HepG2 (cell line): Measurements from ENCODE around the gene LAPTM4A. TPM values are rescaled to one million over a fixed set of nuclear protein-coding genes. Genes with fewer than 3 reads are reported as not detected.
A peak's percentile ranks its signal among the peaks of the same experiment; 100 is the strongest.

Source experiments
- ETV6 ChIP-seq: sonication (generic); formaldehyde crosslinking; conservative IDR thresholded peaks from 2 replicates; pipeline ENCODE4 v1.4.0; 2020; ENCODE audit warnings: missing genetic modification reagents
- EZH2 ChIP-seq: conservative IDR thresholded peaks from 2 replicates; pipeline ENCODE4 v1.6.1; 2012; ENCODE audit warnings: mild to moderate bottlenecking, low read depth, low read length, moderate library complexity
- FUBP1 ChIP-seq: sonication (generic); formaldehyde crosslinking; IDR thresholded peaks from 2 replicates; pipeline ENCODE4 v1.5.1; 2020; ENCODE audit warnings: missing genetic modification reagents, mild to moderate bottlenecking, borderline replicate concordance
- GZF1 ChIP-seq: sonication (generic); formaldehyde crosslinking; IDR thresholded peaks from 2 replicates; pipeline ENCODE4 v1.5.1; 2020; ENCODE audit warnings: mild to moderate bottlenecking, missing genetic modification reagents
- IKZF1 ChIP-seq: fragments of 450-650 bp; IDR thresholded peaks from 2 replicates; pipeline ENCODE4 v1.7.1; 2016
- MAF1 ChIP-seq: sonication (generic); formaldehyde crosslinking; IDR thresholded peaks from 2 replicates; pipeline ENCODE4 v1.5.0; 2020; ENCODE audit warnings: missing genetic modification reagents, borderline replicate concordance
- MLLT10 ChIP-seq: sonication (generic); formaldehyde crosslinking; IDR thresholded peaks from 2 replicates; pipeline ENCODE4 v1.4.0; 2020; ENCODE audit warnings: missing genetic modification reagents
- RARA ChIP-seq: IDR thresholded peaks from 2 replicates; pipeline ENCODE4 v1.6.1; 2016; ENCODE audit warnings: missing genetic modification reagents, missing compliant biosample characterization
- REL ChIP-seq: sonication (generic); formaldehyde crosslinking; conservative IDR thresholded peaks from 2 replicates; pipeline ENCODE4 v1.8.0; 2022; ENCODE audit warnings: mild to moderate bottlenecking, missing genetic modification reagents, moderate library complexity
- SIN3B ChIP-seq: fragments of 150-350 bp; IDR thresholded peaks from 2 replicates; pipeline ENCODE4 v1.6.1; 2014; ENCODE audit warnings: low read length
- TCF7 ChIP-seq: sonication (generic); IDR thresholded peaks from 2 replicates; pipeline ENCODE4 v1.6.1; 2016; ENCODE audit warnings: antibody characterized with exemption, low read depth
- TCF7L2 ChIP-seq: IDR thresholded peaks from 2 replicates; pipeline ENCODE4 v1.6.1; 2011; ENCODE audit warnings: mild to moderate bottlenecking, low read depth, low read length, moderate library complexity
- ZBTB44 ChIP-seq: sonication (generic); formaldehyde crosslinking; IDR thresholded peaks from 2 replicates; pipeline ENCODE4 v1.4.0; 2020; ENCODE audit warnings: missing genetic modification reagents
- ZC3H4 ChIP-seq: sonication (generic); formaldehyde crosslinking; IDR thresholded peaks from 2 replicates; pipeline ENCODE4 v1.4.0; 2020; ENCODE audit warnings: missing genetic modification reagents, borderline replicate concordance
- ZFX ChIP-seq: sonication (generic); formaldehyde crosslinking; IDR thresholded peaks from 2 replicates; pipeline ENCODE4 v1.4.0; 2020; ENCODE audit warnings: mild to moderate bottlenecking, low read depth, missing genetic modification reagents, moderate library complexity
- ZNF136 ChIP-seq: sonication (generic); formaldehyde crosslinking; IDR thresholded peaks from 2 replicates; pipeline ENCODE4 v1.8.1; 2022; ENCODE audit warnings: low read depth, mild to moderate bottlenecking, moderate library complexity, missing genetic modification reagents
- ZNF260 ChIP-seq: sonication (generic); formaldehyde crosslinking; IDR thresholded peaks from 2 replicates; pipeline ENCODE4 v1.4.0; 2020; ENCODE audit warnings: missing genetic modification reagents, low read depth, mild to moderate bottlenecking, borderline replicate concordance
- ZNF44 ChIP-seq: sonication (generic); formaldehyde crosslinking; IDR thresholded peaks from 2 replicates; pipeline ENCODE4 v1.5.1; 2020; ENCODE audit warnings: mild to moderate bottlenecking, missing genetic modification reagents
- ZNF530 ChIP-seq: sonication (generic); formaldehyde crosslinking; IDR thresholded peaks from 2 replicates; pipeline ENCODE4 v1.5.0; 2020; ENCODE audit warnings: low read depth, mild to moderate bottlenecking, missing genetic modification reagents
- ZNF556 ChIP-seq: sonication (generic); formaldehyde crosslinking; IDR thresholded peaks from 2 replicates; pipeline ENCODE4 v1.4.0; 2020; ENCODE audit warnings: mild to moderate bottlenecking, missing genetic modification reagents, borderline replicate concordance
- ZNF609 ChIP-seq: sonication (generic); formaldehyde crosslinking; IDR thresholded peaks from 2 replicates; pipeline ENCODE4 v1.4.0; 2020; ENCODE audit warnings: mild to moderate bottlenecking, missing genetic modification reagents, borderline replicate concordance
- ZNF672 ChIP-seq: sonication (generic); formaldehyde crosslinking; IDR thresholded peaks from 2 replicates; pipeline ENCODE4 v1.8.1; 2022; ENCODE audit warnings: missing genetic modification reagents
- polyA plus RNA-seq, 8 experiments: library from polyadenylated mRNA; depleted of rRNA in 3 of 8; stranded (reverse) in 7 of 8; unstranded in 1 of 8; fragments of >200 nt; fragmentation: Illumina TruSeq in 4 of 8; extraction: Trizol in 4 of 8; gene quantifications; 2 replicates each; pipeline versions ENCODE4 v1.2.1 to v1.2.3, GENCODE V29; 2011 to 2016; ENCODE audit warnings: low read depth in 4 of 8, missing spikeins in 1 of 8, mixed read lengths in 1 of 8; ENCODE audit not compliant: insufficient read depth in 1 of 8
- total RNA-seq, 5 experiments: library from RNA; depleted of rRNA; stranded (reverse); fragments of >200 nt; fragmentation: Illumina TruSeq; extraction: Trizol; gene quantifications; 2 replicates each; pipeline ENCODE4 v1.2.3, GENCODE V29; 2016; ENCODE audit warnings: low read depth in 1 of 5

Gene LAPTM4A
- total and polyA plus RNA-seq, 2 of the 13 experiments (the other 11 are each of a cell fraction or from before 2014, with no cell fraction given), result 116 to 558 TPM

- TF ChIP-seq ZNF136 (CRISPR knock-in tag), result peak; percentile 72; the same call in 1 of the 2 replicates
- peak; percentile 89 for TF ChIP-seq RARA
- TF ChIP-seq FUBP1 (CRISPR knock-in tag), result 0 out of 2 replicates have a peak, but pooled peaks have one; percentile 59
- peak; percentile 64; the same call in 1 of the 2 replicates for TF ChIP-seq TCF7
- TF ChIP-seq IKZF1, result no peak
- 0 out of 2 replicates have a peak, but pooled peaks have one; percentile 24 for TF ChIP-seq ZNF44 (CRISPR knock-in tag)
- peak; percentile 73; the same call in 1 of the 2 replicates for TF ChIP-seq ZNF556 (CRISPR knock-in tag)
- no peak for TF ChIP-seq EZH2
- TF ChIP-seq ZFX (CRISPR knock-in tag), result peak; percentile 58
- peak; percentile 54; the same call in 1 of the 2 replicates for TF ChIP-seq SIN3B
- TF ChIP-seq ZNF609 (CRISPR knock-in tag), result peak; percentile 79; the same call in 1 of the 2 replicates
- TF ChIP-seq GZF1 (CRISPR knock-in tag), result no peak
- TF ChIP-seq ZC3H4 (CRISPR knock-in tag), result no peak
- TF ChIP-seq MAF1 (CRISPR knock-in tag), result no peak
- TF ChIP-seq MLLT10 (CRISPR knock-in tag), result no peak
- no peak for TF ChIP-seq ZNF260 (CRISPR knock-in tag)
- no peak for TF ChIP-seq REL (CRISPR knock-in tag)
- no peak for TF ChIP-seq ZNF672 (CRISPR knock-in tag)
- no peak for TF ChIP-seq ZNF530 (CRISPR knock-in tag)
- no peak for TF ChIP-seq ZBTB44
- 0 out of 2 replicates have a peak, but pooled peaks have one; percentile 21 for TF ChIP-seq ETV6 (CRISPR knock-in tag)
- TF ChIP-seq TCF7L2, result no peak
These were observed 42.1 kb upstream of the LAPTM4A start (continued) for GRCh38 chr2:20093263-20094141.
